K562 (cell line): ENCODE data around the gene PID1.

Experiments
- BRD9 ChIP-seq: fragments of 450-650 bp; IDR thresholded peaks from 2 replicates; pipeline ENCODE4 v1.6.1; 2018; ENCODE audit warnings: low read depth; ENCODE audit not compliant: partially characterized antibody
- CREBBP ChIP-seq: IDR thresholded peaks from one replicate; pipeline ENCODE4 v1.6.1; 2012; ENCODE audit warnings: low read depth, mild to moderate bottlenecking, control low read depth, inconsistent platforms, low read length
- CREM ChIP-seq: IDR thresholded peaks from 2 replicates; pipeline ENCODE4 v1.6.1; 2014; ENCODE audit warnings: antibody characterized with exemption, low read depth
- CTCF ChIP-seq, 3 experiments: IDR thresholded peaks in 2 of 3; conservative IDR thresholded peaks in 1 of 3; 2 replicates each; pipeline ENCODE4 v1.5.1; 2011 to 2012; ENCODE audit warnings: low read length in 3 of 3, mild to moderate bottlenecking in 3 of 3, control low read depth in 2 of 3, improper control_type of control experiment in 1 of 3, inconsistent platforms in 1 of 3, low read depth in 1 of 3, mixed read lengths in 1 of 3, moderate library complexity in 1 of 3; ENCODE audit not compliant: insufficient read depth in 2 of 3
- IRF9 ChIP-seq: fragments of 450-650 bp; IDR thresholded peaks from 2 replicates; pipeline ENCODE4 v1.6.1; 2016; ENCODE audit warnings: missing biosample characterization, missing genetic modification characterization
- MEF2A ChIP-seq: IDR thresholded peaks from 2 replicates; pipeline ENCODE4 v1.6.1; 2011; ENCODE audit warnings: low read depth, mild to moderate bottlenecking, low read length, moderate library complexity; ENCODE audit not compliant: control insufficient read depth
- MTF1 ChIP-seq: fragments of 250-450 bp; sonication (Bioruptor Pico); IDR thresholded peaks from 2 replicates; pipeline ENCODE4 v1.9.0; 2021; ENCODE audit warnings: moderate library complexity, mild to moderate bottlenecking, inconsistent platforms, borderline replicate concordance
- POLR2A ChIP-seq: fragments of 450-650 bp; conservative IDR thresholded peaks from 2 replicates; pipeline ENCODE4 v1.6.1; 2016
- ZKSCAN8 ChIP-seq: fragments of 200-800 bp; sonication (Bioruptor generic); IDR thresholded peaks from 2 replicates; pipeline ENCODE4 v1.6.1; 2016; ENCODE audit warnings: missing genetic modification characterization, missing compliant biosample characterization

GRCh38 chr2:229044581-229044980 is 226.5 kb downstream of the PID1 start:
- TF ChIP-seq MEF2A (no peak), MTF1 (CRISPR knock-in tag) (no peak), POLR2A (no peak), ZKSCAN8 (CRISPR knock-in tag) (no peak), BRD9 (no peak), CREM (no peak), CTCF (IDR thresholded peaks at IDR 0.05 in 2 of 3, conservative IDR thresholded peaks at IDR 0.05 in 1 of 3; ENCODE audit: insufficient read depth in 2 of 3, low read depth in 1 of 3, low read length in 3 of 3) (no peak), IRF9 (tag) (no peak), CREBBP (no peak)
